ENCODE data around the gene COPZ2.
A peak's percentile ranks its signal among the peaks of the same experiment; 100 is the strongest.

The COPZ2 gene

DNA sequence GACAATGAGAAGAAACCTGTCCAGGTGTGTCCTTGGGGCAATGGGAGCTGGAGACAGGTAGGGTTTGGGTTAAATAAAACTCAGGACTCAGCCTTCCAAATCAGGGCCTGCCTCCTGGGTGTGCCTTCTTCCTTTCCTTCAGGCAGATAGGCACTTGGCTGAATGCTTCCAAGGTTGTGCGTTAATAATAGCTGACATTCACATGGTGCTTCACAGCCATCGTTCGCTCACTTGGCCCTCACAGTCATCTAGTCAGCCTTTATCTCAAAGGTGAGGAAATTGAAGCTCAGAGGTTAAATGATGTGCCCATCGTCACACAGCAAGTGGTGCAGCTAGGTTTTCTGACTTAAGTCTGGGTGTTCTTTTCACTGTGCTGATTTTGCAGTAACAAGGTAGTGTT is 20.0 kb upstream of the COPZ2 start:
- H3K4me3 ChIP-seq: no peak overlapping the region
- H3K27ac ChIP-seq: peak overlapping the region in 4 of 21 experiments; percentile 1 to 35 (median 10)

- Histone ChIP-seq H3K27ac (peak overlapping the region in 4 of 21 experiments; percentile 1 to 35 (median 12)), H3K4me3 (no peak overlapping the region)
These were observed 19.3 kb upstream of the COPZ2 start for GRCh38 chr17:48056879-48057278.

- Histone ChIP-seq H3K27ac (peak overlapping the region in 4 of 21 experiments; percentile 1 to 54 (median 13)), H3K4me3 (no peak overlapping the region)
These were observed 18.7 kb upstream of the COPZ2 start for GRCh38 chr17:48056246-48056745.

GRCh38 chr17:48055531-48056245 is 18.1 kb upstream of the COPZ2 start:
- H3K27ac ChIP-seq: peak overlapping the region in 13 of 21 experiments; percentile 12 to 90 (median 54)
- peak overlapping the region in 1 of 7 experiments; percentile 36 for H3K4me3 ChIP-seq

DNA sequence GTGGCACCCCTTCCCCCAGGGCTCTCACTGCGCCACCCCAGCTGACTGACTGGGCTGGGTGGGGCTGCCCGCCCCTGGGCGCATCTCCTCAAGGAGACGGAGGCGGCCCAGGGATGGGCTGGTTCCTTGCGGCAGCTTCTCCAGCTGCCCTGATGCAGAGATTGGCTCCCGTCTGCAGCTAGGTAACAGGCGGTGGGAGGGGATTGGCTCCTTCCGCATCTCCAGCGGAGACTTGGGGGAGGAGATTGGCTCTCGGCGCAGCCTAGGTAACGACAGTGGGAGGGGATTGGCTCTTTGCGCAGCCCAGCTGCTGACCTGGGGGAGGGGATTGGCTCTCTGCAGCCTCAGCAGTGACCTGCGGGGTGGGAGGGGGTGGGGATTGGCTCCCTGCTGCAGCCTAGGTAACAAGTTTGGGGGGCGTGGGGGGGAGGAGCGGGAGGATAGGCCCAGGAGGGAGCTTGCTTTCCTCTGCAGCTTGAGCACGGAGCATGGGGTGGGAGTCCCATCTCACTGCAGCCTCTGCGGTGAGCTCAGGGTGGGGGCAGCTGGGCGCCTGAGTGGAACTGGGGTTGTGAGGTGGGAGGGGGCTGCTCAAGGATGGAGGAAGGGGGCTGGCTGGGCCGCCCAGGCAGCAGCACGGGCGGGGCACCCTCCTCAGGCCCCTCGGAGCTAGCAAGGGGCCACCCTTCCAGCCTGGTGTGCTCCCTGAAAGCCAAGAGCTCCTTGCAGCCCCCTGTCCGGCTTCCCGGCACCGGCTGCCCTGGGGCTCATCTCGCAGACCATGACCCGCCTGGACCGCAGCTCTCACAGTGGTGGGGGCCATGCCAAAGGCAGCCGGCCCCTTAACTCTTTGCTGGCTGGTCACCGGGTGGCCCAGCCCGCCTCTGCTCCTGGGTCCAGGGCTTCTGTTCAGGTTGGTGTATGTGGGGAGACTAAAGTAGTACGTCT is 16.9 kb upstream of the COPZ2 start:
- Histone ChIP-seq H3K27ac (peak overlapping the region in 17 of 21 experiments; percentile 23 to 98 (median 72)), H3K4me3 (peak overlapping the region in 6 of 7 experiments; percentile 11 to 36 (median 19))

GRCh38 chr17:48053758-48054237 is 16.2 kb upstream of the COPZ2 start:
- peak overlapping the region in 18 of 21 experiments; percentile 54 to 98 (median 82) for H3K27ac ChIP-seq
- H3K4me3 ChIP-seq: peak overlapping the region in 2 of 7 experiments; percentile 5 to 20

DNA sequence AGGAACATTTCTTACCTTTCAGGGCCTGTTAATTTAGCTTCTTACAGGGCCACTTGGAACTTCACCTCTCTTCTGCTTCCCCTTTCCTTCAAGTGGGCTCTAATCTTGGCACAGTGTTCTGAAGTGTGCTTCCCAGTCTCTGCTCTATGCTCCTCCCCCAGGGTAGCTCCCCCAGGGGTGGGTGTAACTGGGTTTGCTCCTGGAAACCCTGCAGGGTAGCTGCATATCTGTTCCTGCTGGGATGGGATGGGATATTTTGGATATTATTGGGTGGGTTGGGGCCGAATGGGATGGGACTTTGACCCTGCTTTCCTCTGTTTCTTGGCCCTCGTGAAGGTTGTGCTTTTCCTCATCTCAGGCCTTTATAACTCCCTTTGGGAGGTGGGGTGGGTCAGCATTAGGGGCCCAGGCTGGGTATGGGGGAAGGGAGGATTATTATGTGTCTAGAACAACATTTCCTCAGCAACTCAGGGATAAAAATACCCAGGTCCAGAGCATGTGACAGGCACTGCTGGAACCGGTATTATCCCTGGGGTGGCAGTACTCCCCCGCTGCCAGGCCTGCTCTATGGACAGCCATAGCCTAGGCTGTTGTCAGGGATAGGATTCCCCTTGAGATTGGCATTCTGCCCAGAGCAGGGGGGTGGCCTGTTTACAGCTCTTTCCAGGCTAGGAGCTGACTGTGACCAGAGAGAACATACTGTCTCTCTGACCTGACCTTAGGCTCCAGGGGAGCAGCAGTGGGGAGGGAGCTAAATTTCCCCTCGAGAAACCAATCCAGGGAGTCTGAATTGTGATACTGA is 15.6 kb upstream of the COPZ2 start:
- H3K4me3 ChIP-seq: peak overlapping the region in 2 of 7 experiments; percentile 5 to 20

GRCh38 chr17:48051706-48052486 is 14.3 kb upstream of the COPZ2 start:
- Histone ChIP-seq H3K4me3 (peak overlapping the region in 2 of 7 experiments; percentile 15 to 18), H3K27ac (peak overlapping the region in 20 of 21 experiments; percentile 17 to 98 (median 94))

More for the DNA sequence above, 15.6 kb upstream of the COPZ2 start:
- peak overlapping the region in 19 of 21 experiments; percentile 28 to 98 (median 91) for H3K27ac ChIP-seq

DNA sequence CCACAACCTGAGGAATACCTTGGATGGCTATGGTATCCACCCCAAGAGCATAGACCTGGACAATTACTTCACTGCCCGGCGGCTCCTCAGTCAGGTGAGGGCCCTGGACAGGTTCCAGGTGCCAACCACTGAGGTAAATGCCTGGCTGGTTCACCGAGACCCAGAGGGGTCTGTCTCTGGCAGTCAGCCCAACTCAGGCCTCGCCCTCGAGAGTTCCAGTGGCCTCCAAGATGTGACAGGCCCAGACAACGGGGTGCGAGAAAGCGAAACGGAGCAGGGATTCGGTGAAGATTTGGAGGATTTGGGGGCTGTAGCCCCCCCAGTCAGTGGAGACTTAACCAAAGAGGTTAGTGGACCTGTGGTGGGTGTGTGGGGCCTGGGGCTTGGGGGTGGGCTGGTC is 13.7 kb upstream of the COPZ2 start:
- H3K4me3 ChIP-seq: peak overlapping the region in 2 of 7 experiments; percentile 15 to 18
- H3K27ac ChIP-seq: peak overlapping the region in 18 of 21 experiments; percentile 12 to 98 (median 95)

GRCh38 chr17:48048384-48049126 is 11.0 kb upstream of the COPZ2 start:
- Histone ChIP-seq H3K4me3 (peak overlapping the region; percentile 61 to 84 (median 73)), H3K27ac (peak overlapping the region; percentile 70 to 98 (median 95))

GRCh38 chr17:48047741-48048383 is 10.3 kb upstream of the COPZ2 start, which contains the start of gene NFE2L1:
TSS of gene NFE2L1 (plus strand) at chr17:48048359. CDS start at chr17:48051119, 2,760 bp downstream.
- Histone ChIP-seq H3K4me3 (peak within 1 kb of the TSS; percentile 61 to 84 (median 73)), H3K27ac (peak within 1 kb of the TSS; percentile 72 to 98 (median 95))

- peak overlapping the region; percentile 72 to 98 (median 95) for H3K27ac ChIP-seq
- peak overlapping the region; percentile 51 to 84 (median 67) for H3K4me3 ChIP-seq
These were observed 9.6 kb upstream of the COPZ2 start for GRCh38 chr17:48047113-48047740.

- peak overlapping the region in 20 of 21 experiments; percentile 74 to 98 (median 95) for H3K27ac ChIP-seq
These were observed 8.7 kb upstream of the COPZ2 start for GRCh38 chr17:48046296-48046695.

GRCh38 chr17:48045316-48046001 is 7.9 kb upstream of the COPZ2 start:
- H3K4me3 ChIP-seq: no peak overlapping the region
- H3K27ac ChIP-seq: peak overlapping the region in 20 of 21 experiments; percentile 25 to 98 (median 95)

More at GRCh38 chr17:48046296-48046695, 8.7 kb upstream of the COPZ2 start:
- peak overlapping the region in 1 of 7 experiments; percentile 84 for H3K4me3 ChIP-seq

DNA sequence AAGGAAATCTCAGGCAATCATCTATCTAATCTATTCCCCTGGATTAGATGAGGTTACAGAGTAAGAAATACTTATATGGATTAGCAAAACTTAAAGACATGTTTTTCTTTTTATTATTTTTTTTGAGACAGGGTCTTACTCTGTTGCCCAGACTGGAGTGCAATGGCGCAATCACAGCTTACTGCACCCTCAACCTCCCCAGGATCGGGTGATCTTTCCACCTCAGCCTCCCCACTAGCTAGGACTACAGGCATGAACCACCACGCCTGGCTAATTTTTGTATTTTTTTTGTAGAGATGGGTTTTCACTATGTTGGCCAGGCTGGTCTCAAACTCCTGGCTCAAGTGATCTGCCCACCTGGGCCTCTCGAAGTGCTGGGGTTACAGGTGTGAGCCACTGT is 7.3 kb upstream of the COPZ2 start:
- H3K27ac ChIP-seq: peak overlapping the region in 19 of 21 experiments; percentile 25 to 98 (median 92)

DNA sequence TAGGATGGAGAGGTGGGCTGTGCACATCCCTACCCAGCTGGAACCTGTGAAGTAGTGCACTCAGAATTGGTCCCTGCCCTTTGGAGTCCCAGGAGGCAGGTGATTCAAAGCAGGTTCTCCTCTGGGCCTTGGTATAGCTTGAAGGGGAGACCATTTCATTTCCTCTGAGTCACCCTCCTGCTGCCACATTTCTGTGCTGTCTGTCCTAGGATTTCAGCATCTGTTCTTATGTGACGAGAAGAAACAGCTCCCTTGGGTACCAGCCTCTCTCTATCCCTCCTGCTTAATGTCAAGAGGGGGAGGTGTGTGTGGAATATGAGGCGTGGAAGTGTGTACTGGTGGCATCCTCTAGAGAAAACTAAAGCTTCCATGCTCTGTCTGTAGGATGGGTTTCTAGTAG is 5.6 kb upstream of the COPZ2 start:
- Histone ChIP-seq H3K27ac (peak overlapping the region in 1 of 21 experiments; percentile 9), H3K4me3 (no peak overlapping the region)

More for the DNA sequence above, 7.3 kb upstream of the COPZ2 start:
- no peak overlapping the region for H3K4me3 ChIP-seq
